Neural cell (in vitro differentiated cells): ENCODE results near the gene AATK. TPM values are rescaled to one million over a fixed set of nuclear protein-coding genes. Genes with fewer than 3 reads are reported as not detected.

Experiments
- H2AFZ ChIP-seq: fragments of 200-600, 300-800 bp; sonication (generic), shearing (Covaris generic); 2 replicates; pipeline ENCODE4 v1.6.0; 2014; ENCODE audit warnings: low read depth, mild to moderate bottlenecking, antibody characterized with exemption, low read length, moderate library complexity
- H3F3A ChIP-seq: fragments of 200-600 bp; shearing (Covaris generic); 2 replicates; pipeline ENCODE4 v1.6.1; 2016; ENCODE audit warnings: mild to moderate bottlenecking, moderate library complexity, mixed read lengths, antibody characterized with exemption, low read length; ENCODE audit not compliant: insufficient read depth, poor library complexity, severe bottlenecking
- H3K27ac ChIP-seq: fragments of 200-600, 300-800 bp; sonication (generic), shearing (Covaris generic); 2 replicates; pipeline ENCODE4 v1.5.1; 2014; ENCODE audit warnings: mild to moderate bottlenecking, low read length, moderate library complexity
- H3K27me3 ChIP-seq: fragments of 300-800, 200-600 bp; sonication (generic), shearing (Covaris generic); 2 replicates; pipeline ENCODE4 v1.6.0; 2014; ENCODE audit warnings: mild to moderate bottlenecking, low read depth, low read length, moderate library complexity; ENCODE audit not compliant: insufficient read depth
- H3K36me3 ChIP-seq: fragments of 300-800, 200-600 bp; sonication (generic), shearing (Covaris generic); 2 replicates; pipeline ENCODE4 v1.5.1; 2014; ENCODE audit warnings: mild to moderate bottlenecking, antibody characterized with exemption, low read length, moderate library complexity; ENCODE audit not compliant: insufficient read depth
- H3K4me2 ChIP-seq: fragments of 300-800, 200-600 bp; sonication (generic), shearing (Covaris generic); 2 replicates; pipeline ENCODE4 v1.6.0; 2014; ENCODE audit warnings: mild to moderate bottlenecking, low read length
- H3K4me3 ChIP-seq: fragments of 300-800, 200-600 bp; sonication (generic), shearing (Covaris generic); 2 replicates; pipeline ENCODE4 v1.5.1; 2014; ENCODE audit warnings: mild to moderate bottlenecking, low read length, moderate library complexity
- H3K79me2 ChIP-seq: fragments of 200-600 bp; shearing (Covaris generic); replicated peaks from 2 replicates; pipeline ENCODE4 v1.6.0; 2014; ENCODE audit warnings: mild to moderate bottlenecking, low read length, moderate library complexity; ENCODE audit not compliant: insufficient read depth
- H3K9ac ChIP-seq: fragments of 300-800, 200-600 bp; sonication (generic), shearing (Covaris generic); 2 replicates; pipeline ENCODE4 v1.6.1; 2016; ENCODE audit warnings: mild to moderate bottlenecking, low read length, mixed read lengths
- H3K9me2 ChIP-seq: fragments of 200-600 bp; shearing (Covaris generic); 2 replicates; pipeline ENCODE4 v1.6.1; 2016; ENCODE audit warnings: mild to moderate bottlenecking, low read length, mixed read lengths; ENCODE audit not compliant: insufficient read depth
- H3K9me3 ChIP-seq: fragments of 200-600, 300-800 bp; sonication (generic), shearing (Covaris generic); 2 replicates; pipeline ENCODE4 v1.6.1; 2016; ENCODE audit warnings: mild to moderate bottlenecking, mixed run types, low read length, moderate library complexity, mixed read lengths
- H4K20me1 ChIP-seq: fragments of 200-600 bp; shearing (Covaris generic); 2 replicates; pipeline ENCODE4 v1.6.1; 2016; ENCODE audit warnings: mild to moderate bottlenecking, mixed run types; ENCODE audit not compliant: insufficient read depth
- EP300 ChIP-seq: fragments of 450-650 bp; conservative IDR thresholded peaks from 2 replicates; pipeline ENCODE4 v1.6.1; 2014; ENCODE audit warnings: antibody characterized with exemption, mild to moderate bottlenecking, moderate library complexity; ENCODE audit not compliant: poor library complexity, severe bottlenecking
- EZH2 ChIP-seq: fragments of 200-600, 300-800 bp; shearing (Covaris generic), sonication (generic); IDR thresholded peaks from 2 replicates; pipeline ENCODE4 v1.6.1; 2014; ENCODE audit warnings: antibody characterized with exemption, low read length, borderline replicate concordance, mild to moderate bottlenecking; ENCODE audit not compliant: insufficient read depth, poor library complexity, severe bottlenecking
- MXI1 ChIP-seq: fragments of 450-650 bp; conservative IDR thresholded peaks from 2 replicates; pipeline ENCODE4 v1.6.1; 2014; ENCODE audit warnings: antibody characterized with exemption, mild to moderate bottlenecking; ENCODE audit not compliant: poor library complexity, severe bottlenecking
- POLR2AphosphoS5 ChIP-seq: IDR thresholded peaks from 2 replicates; pipeline ENCODE4 v1.6.1; 2012
- RAD21 ChIP-seq: fragments of 450-650 bp; conservative IDR thresholded peaks from 2 replicates; pipeline ENCODE4 v1.6.1; 2014; ENCODE audit warnings: antibody characterized with exemption, mild to moderate bottlenecking, moderate library complexity
- SMC3 ChIP-seq: fragments of 450-650 bp; conservative IDR thresholded peaks from 2 replicates; pipeline ENCODE4 v1.6.1; 2014; ENCODE audit warnings: antibody characterized with exemption, mild to moderate bottlenecking, moderate library complexity; ENCODE audit not compliant: poor library complexity
- TAF1 ChIP-seq: IDR thresholded peaks from 2 replicates; pipeline ENCODE4 v1.6.1; 2012; ENCODE audit warnings: low read depth
- polyA plus RNA-seq: library from polyadenylated mRNA; depleted of rRNA; stranded (reverse); fragments of >200 nt; gene quantifications from 2 replicates; pipeline ENCODE4 v1.2.3, GENCODE V29; 2014
- TF ChIP-seq, protein P1 (sequence below): IDR thresholded peaks from 2 replicates; pipeline ENCODE4 v1.6.1; 2012; ENCODE audit warnings: borderline replicate concordance
- TF ChIP-seq, protein P2 (sequence below): fragments of 450-650 bp; IDR thresholded peaks from 2 replicates; pipeline ENCODE4 v1.5.1; 2014; ENCODE audit warnings: antibody characterized with exemption, mild to moderate bottlenecking, moderate library complexity; ENCODE audit not compliant: poor library complexity, severe bottlenecking

AATK gene
- polyA plus RNA-seq, 1 donor from 2014 or later, result 11.1 TPM

DNA sequence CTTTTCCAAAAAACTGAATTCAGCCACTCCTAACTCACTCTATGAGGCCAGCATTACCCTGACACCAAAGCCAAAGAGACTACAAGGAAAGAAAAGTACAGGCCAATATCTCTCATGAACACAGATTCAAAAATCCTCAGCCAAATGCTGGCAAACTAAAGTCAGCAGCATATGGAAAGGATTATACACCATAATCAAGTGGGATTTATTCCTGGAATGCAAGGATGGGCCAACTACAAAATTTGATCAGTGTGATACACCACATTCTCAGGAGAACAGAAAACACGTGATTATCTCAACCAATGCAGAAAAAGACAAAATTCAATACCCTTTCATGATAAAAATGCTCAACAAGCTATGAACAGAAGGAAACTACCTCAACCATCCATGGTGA is 7.7 kb upstream of the AATK start:
- H3K4me2 ChIP-seq, result no peak overlapping the region
- H3K9ac ChIP-seq, result no peak overlapping the region
- no peaks in the 10 kb centered on the region for H3K27me3 ChIP-seq
- no peaks in the 10 kb centered on the region for H3K79me2 ChIP-seq
- no peak overlapping the region for H2AFZ ChIP-seq
- no peaks in the 10 kb centered on the region for H4K20me1 ChIP-seq
- TF ChIP-seq SMC3 (no peak), POLR2AphosphoS5 (no peak), EZH2 (no peak), TAF1 (no peak), EP300 (no peak), RAD21 (no peak), MXI1 (no peak)
- TF ChIP-seq, protein P1, sequence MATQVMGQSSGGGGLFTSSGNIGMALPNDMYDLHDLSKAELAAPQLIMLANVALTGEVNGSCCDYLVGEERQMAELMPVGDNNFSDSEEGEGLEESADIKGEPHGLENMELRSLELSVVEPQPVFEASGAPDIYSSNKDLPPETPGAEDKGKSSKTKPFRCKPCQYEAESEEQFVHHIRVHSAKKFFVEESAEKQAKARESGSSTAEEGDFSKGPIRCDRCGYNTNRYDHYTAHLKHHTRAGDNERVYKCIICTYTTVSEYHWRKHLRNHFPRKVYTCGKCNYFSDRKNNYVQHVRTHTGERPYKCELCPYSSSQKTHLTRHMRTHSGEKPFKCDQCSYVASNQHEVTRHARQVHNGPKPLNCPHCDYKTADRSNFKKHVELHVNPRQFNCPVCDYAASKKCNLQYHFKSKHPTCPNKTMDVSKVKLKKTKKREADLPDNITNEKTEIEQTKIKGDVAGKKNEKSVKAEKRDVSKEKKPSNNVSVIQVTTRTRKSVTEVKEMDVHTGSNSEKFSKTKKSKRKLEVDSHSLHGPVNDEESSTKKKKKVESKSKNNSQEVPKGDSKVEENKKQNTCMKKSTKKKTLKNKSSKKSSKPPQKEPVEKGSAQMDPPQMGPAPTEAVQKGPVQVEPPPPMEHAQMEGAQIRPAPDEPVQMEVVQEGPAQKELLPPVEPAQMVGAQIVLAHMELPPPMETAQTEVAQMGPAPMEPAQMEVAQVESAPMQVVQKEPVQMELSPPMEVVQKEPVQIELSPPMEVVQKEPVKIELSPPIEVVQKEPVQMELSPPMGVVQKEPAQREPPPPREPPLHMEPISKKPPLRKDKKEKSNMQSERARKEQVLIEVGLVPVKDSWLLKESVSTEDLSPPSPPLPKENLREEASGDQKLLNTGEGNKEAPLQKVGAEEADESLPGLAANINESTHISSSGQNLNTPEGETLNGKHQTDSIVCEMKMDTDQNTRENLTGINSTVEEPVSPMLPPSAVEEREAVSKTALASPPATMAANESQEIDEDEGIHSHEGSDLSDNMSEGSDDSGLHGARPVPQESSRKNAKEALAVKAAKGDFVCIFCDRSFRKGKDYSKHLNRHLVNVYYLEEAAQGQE, result no peak
- TF ChIP-seq, protein P2, sequence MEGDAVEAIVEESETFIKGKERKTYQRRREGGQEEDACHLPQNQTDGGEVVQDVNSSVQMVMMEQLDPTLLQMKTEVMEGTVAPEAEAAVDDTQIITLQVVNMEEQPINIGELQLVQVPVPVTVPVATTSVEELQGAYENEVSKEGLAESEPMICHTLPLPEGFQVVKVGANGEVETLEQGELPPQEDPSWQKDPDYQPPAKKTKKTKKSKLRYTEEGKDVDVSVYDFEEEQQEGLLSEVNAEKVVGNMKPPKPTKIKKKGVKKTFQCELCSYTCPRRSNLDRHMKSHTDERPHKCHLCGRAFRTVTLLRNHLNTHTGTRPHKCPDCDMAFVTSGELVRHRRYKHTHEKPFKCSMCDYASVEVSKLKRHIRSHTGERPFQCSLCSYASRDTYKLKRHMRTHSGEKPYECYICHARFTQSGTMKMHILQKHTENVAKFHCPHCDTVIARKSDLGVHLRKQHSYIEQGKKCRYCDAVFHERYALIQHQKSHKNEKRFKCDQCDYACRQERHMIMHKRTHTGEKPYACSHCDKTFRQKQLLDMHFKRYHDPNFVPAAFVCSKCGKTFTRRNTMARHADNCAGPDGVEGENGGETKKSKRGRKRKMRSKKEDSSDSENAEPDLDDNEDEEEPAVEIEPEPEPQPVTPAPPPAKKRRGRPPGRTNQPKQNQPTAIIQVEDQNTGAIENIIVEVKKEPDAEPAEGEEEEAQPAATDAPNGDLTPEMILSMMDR, result no peak
- H3K9me2 ChIP-seq, result no peaks in the 10 kb centered on the region
- H3F3A ChIP-seq, result no peaks in the 10 kb centered on the region
- no peaks in the 10 kb centered on the region for H3K36me3 ChIP-seq
- H3K4me3 ChIP-seq, result no peak overlapping the region
- H3K27ac ChIP-seq, result no peak overlapping the region
- H3K9me3 ChIP-seq, result peaks cover 6% of the 10 kb centered on the region

DNA sequence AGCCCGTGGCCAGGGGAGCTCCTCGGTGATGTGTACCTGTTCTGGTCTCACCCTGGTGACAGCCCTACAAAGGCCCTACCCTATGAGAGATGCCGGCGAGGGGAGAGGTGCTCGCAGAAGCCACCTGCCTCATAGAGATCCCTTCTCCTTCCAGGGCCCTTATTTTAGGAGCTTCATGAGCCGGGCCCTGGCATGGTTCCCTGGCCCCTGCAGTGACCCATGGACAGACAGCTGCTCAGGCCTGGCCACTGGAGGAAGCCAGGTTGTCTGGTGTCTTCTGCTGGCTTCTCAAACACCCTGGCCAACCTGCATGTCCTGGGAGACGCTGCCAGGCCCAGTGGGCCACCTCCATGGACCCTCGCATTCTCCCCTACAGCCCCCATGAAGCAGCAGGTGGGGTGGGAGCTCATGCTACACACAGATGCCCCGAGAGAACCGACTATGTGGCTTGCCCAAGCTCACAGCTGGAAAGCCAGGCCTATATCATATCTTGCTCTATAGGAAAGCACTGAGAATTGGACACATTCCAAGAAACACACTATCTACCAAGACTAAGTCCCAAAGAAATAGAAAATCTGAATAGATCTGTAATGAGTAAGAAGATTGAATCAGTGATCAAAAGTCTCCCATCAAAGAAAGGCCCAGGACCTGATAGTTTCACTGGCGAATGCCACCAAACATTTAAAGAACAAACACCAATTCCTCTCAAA is 7.2 kb upstream of the AATK start:
- Histone ChIP-seq H3K27ac (no peak overlapping the region), H3K4me3 (no peak overlapping the region), H3K27me3 (no peaks in the 10 kb centered on the region), H3K9me3 (peaks cover 6% of the 10 kb centered on the region), H3K9ac (no peak overlapping the region), H2AFZ (no peak overlapping the region), H4K20me1 (no peaks in the 10 kb centered on the region), H3K4me2 (no peak overlapping the region), H3F3A (no peaks in the 10 kb centered on the region), H3K79me2 (no peaks in the 10 kb centered on the region), H3K9me2 (no peaks in the 10 kb centered on the region), H3K36me3 (no peaks in the 10 kb centered on the region)
- no peak for TF ChIP-seq RAD21
- TF ChIP-seq MXI1, result no peak
- TF ChIP-seq, protein P2, result no peak
- TF ChIP-seq EZH2, result no peak
- TF ChIP-seq, protein P1, result no peak
